Jurkat, Clone E6-1 (cell line): ENCODE measurements around the gene TRIM71.

Experiments used
- DNase-seq: peaks from one replicate; pipeline ENCODE4 v3.0.0-alpha.2; 2011; ENCODE audit warnings: low read depth, low spot score
- H3K4me3 ChIP-seq: 2 replicates; pipeline ENCODE4 v1.5.1; 2011; ENCODE audit warnings: mild to moderate bottlenecking, low read length, control low read depth, moderate library complexity

The TRIM71 gene

DNA sequence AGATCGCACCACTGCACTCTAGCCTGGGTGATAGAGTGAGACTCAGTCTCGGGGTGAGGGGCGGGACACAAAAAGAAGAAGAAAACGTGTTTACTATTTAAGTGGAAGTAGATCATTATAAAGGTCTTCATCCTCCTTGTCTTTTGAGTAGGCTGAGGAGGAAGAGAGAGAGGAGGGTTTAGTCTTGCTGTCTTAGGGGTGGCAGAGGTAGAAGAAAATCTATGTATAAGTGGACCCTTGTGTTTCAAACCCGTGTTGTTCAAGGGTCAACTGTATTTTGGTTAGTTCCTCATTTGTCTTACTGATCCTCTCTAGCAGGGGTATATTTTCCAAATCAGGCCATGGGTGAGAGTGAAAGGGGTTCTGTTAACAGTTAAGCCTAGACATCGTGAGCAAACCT, 40.1 kb downstream of the TRIM71 start:
- DNase-seq: no peak
- no peak overlapping the region for H3K4me3 ChIP-seq

DNA sequence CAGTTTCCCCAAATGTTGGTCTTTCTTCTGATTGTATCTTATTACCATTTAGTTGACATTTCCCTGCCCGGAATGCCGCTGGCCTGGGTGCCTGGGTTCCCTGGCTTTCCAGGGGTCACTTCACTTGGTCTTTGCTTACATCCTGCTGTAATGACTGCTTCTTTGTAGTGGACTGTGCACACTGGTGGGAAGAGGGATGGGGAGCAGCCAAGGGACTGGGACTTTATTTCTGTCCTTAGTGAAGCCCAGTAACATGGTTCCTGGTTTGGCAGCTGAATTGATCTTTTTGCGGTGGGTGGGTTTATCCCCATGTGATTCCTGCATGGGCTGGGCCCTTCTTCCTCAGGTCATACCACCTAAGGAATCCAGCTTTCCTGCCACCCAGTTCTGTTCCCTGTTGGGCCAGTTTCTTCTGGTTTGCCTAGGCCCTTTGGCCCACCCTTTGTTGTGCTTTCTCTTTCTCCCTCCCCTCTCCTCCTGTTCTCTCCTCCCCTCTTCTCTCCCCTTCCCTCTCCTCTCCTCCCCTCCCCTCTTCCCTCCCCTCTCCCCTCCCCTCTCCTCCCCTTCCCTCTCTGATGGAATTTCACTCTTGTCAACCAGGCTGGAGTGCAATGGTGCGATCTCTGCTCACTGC, 41.9 kb downstream of the TRIM71 start:
- H3K4me3 ChIP-seq: no peak overlapping the region

DNA sequence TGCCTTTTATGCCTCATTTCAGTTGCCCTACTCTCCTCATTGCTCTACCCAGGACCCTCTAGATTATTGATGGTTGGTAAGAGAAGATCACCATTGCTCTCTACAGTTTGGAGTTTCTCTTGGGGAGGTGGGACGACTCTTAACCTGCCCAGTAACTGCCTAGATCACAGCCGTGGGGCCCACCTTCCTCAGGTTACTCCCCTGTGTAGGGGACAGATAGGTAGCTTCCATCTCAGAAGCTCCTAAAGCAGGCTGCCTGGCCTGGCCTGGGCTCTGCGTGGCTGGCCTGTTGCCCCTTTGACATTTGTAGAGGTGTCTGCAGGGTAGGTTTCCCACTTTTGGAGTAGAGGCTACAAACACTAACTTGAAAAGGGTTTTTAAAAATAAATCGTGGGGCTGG, 42.7 kb downstream of the TRIM71 start:
- H3K4me3 ChIP-seq: no peak overlapping the region
- no peak for DNase-seq

More for the DNA sequence above, 41.9 kb downstream of the TRIM71 start:
- DNase-seq: no peak

DNA sequence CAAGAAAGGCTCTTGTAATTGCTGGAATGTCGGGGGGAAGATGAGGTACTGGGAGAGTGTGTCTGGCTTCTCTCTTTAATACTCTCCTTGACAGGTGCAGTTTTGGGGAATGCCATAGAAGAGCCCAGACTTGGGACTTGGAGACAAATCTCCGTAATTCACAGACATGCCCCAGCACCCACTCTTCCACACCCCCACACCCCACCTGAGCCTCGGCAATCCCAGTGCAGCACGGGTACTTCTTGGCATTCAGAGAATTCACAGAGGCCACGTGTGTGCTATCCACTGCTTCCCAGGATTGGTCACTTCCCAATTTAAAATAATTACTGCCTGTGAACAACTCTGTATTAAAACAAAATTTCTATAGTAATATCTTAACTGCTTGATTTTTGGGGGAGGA, 43.9 kb downstream of the TRIM71 start:
- DNase-seq: no peak
- no peak overlapping the region for H3K4me3 ChIP-seq

DNA sequence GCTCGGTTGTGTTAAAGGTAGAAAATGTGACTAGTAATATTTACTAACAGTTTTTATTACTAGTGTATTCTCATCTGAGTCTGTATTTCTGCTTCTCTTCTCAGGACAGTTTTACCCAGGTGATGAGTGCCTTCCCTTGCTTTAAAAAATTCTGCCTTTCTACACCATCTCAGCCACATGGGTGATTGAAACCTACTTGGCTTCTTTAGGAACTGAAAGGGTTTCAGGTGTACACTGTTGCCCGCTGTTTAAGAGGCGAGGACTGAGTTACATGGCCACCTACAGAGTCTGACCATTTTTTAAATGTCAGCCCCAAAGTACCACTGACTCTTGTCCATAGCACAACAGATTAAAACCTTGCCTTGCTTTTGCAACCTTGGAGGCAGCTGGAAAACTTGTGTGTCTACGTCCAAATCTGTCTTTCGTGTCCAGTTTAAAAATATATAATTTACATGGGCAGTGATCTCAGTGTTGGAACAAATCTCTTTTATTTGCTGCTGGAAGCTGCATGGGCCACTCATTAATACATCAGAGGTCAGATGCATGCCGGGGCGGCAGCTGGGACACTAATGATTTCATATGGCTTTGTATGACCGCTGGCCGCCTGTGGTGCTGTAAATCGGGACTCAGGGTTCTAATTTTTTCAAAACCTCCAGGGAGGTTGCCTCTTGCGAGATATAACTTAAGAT, 44.6 kb downstream of the TRIM71 start:
- no peak overlapping the region for H3K4me3 ChIP-seq
- no peak for DNase-seq

DNA sequence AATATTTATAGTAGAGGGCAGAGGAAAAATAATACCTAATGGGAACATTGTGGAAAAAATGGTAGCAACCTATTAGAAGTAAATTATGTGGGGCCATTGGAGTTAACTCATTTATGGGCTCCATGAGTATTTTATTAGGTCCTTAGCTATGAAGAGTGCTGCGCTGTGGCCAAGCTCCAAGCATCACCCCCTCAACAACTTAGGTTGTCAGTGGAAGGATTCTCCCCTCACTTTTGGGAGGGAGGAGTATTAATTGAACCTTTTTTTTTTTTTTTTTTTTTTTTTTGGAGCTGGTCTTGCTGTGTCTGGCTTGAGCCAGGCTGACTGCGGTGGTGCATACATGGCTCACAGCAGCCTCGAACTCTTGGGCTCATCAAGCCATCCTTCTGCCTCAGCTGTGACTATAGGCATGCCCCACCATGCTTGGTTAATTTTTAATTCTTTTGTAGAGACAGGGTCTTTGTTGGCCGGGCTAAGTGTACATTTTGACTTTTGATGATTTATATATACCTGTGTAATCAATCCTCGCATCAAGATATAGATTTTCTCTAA, 45.2 kb downstream of the TRIM71 start:
- no peak for DNase-seq
- no peak overlapping the region for H3K4me3 ChIP-seq

DNA sequence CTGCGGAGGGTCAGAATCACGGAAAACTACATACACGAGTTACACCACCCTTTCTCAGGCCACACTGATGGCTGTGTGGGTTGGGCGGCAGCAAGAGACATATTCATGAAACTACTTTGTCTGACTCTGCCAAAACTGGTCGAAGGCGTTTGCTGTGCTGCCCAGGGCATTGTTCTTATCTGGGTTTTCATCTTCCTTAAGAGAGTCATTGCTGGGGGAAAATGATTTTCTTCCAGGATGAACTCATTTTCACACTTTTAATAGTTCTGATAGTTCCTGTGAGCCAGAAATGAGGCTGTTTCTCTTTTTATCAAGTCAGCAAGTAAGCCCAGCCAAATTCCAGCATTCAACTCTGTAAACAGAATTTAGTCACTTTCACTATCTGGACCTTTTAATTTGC, 47.6 kb downstream of the TRIM71 start:
- H3K4me3 ChIP-seq: no peak overlapping the region
- no peak for DNase-seq

DNA sequence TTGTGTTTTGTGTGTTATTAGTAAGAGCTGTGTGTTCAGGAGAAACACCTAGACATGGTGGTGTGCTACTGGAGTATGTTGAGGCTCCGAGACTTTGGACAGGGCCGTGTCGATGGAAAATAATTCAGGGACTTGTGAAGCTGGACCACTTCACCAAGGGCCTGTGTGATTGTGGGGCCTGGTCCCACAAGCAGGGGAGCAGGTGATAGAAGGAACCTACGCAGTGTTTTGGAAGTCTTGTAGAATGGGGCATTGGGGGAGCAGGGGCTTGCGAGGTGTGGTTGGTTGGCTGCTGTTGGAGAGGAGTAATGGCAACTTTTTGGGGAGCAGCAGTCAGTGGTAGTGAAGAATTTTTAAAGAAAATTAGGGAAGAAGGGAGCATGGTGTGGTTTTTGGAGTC, 48.7 kb downstream of the TRIM71 start:
- no peak for DNase-seq
- H3K4me3 ChIP-seq: no peak overlapping the region

DNA sequence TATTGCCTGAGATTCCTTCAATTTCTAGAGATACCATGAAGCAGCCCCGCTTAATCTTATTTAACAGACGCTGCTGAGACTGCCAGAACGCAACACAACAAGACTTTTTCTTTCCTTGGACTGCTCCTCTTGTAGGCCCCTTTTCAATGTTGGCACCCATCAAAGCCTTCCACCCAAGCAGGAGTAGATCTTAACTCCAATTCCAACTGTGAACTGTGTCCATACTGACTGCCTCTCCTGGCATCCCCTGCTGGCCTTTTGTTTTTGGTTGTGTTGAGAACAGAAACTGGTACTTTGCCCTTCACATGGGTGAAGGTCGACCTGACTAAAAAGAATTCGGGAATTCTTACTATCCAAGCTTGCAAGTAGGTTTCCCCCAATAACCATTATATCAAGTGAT, 50.2 kb downstream of the TRIM71 start:
- H3K4me3 ChIP-seq: no peak overlapping the region
- no peak for DNase-seq

DNA sequence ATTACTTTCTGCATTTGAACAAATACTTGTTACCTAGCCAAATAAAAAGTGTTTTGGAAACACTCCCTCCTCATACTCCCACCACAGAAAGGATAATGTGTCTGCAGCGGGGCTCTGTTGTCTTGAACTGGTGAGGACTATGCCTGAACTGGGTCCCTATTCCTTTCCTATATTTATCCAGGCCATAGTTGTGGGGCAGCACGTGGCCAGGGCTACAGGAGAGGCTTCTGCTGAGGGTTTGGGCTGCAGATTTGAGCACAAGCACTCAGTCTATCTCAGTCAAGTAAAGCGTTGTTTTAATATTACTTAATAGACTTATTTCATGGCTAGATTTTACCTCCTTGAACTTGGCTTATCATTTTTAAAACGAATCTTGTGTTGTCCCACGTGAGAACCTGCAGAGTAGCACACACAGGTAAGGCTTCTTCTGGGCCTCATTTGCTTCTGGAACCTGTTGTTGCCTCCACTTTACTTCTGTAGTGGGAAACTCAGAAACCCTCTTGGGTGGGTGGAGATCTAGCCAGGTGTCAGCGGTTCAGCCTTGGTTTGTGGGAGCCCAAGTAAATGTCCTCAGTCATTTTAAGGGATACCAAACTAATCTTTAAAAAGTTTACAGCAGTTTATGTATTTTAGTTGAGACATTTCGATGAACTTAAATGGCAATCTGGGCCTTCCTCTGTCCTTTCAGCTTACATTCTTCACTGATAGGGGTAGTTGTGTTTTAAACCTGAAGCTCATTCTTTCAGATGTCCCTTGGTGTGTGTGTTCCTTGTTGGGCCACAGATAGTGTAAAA, 51.1 kb downstream of the TRIM71 start:
- H3K4me3 ChIP-seq: no peak overlapping the region
- DNase-seq: no peak

DNA sequence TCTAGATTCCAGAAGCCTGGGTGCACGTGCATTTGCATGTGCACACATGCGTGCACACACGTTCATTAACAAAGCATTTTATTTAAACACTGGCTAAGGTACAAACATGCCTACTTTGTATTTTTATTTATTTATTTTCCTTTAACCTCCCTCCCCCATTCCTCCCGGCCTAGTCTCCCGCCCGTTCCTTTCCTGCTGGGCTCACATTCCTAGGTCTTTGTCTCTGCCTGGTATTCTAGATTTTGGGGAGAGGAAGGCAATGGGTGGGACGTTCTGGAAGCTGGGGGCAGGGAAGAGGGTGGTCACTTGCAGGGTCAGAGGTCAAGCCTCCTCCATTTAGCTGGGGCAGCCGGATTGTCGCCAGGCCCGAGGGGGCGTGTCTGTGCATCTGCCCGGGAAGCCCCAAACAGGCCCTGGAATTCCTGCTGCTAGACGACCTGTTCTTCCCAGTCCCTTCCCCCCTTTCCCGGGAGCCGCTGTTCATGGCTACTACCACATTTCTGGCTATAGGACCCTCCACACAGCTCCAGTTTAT, 51.8 kb downstream of the TRIM71 start:
- H3K4me3 ChIP-seq: no peak overlapping the region
- DNase-seq: no peak

DNA sequence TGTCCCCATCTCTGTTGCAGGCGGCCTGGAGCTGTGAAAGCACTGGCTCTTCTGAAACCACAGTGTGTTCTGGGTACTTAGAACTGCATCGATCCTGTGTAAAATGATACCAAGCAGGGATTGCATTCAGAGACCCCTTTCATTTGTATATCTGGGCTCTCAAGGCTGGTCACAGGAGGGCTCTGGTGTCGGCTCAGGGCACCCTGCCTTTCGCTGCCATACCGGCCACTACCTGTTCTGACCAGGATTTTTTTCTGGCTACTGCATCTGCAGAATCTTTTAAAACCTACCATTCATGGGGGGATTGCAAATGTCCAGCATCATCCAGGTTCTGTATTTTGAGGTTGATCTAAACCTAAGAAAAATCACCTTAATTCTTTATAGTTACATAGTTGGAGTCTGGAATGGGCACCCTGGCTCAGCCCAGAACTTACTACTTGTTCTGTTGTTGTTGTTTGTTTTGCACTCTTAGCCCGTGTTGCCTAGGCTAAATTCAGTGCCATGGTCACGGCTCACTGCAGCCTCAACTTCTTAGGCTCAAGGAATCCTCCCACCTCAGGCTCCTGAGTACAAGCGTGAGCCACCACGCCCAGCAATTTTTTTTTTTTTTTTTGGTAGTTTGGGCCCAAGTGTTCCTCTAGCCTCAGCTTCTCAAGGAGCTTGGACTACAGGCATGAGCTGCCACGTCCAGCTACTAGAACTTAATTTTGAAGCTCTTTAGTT, 52.7 kb downstream of the TRIM71 start:
- DNase-seq: no peak
- H3K4me3 ChIP-seq: no peak overlapping the region

DNA sequence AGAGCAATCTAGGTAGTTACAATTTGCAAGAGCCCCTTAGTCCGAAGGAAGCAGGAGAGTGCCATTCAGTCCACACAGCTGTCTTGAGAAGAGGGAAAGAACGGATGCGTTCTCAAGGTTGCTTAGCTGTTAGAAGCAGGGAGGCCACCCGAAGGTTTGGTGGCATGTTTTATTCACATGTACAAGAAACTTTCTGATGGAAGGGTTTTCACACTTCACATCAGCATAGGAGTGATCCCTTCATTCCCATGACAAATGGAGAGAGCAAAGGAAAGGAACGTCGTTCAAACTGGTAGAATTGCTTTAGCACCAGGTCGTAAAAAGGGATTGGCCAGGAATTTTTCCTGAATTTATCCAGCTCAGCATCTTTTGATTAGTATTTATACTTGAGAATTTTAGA, 53.5 kb downstream of the TRIM71 start:
- no peak for DNase-seq
- H3K4me3 ChIP-seq: no peak overlapping the region

DNA sequence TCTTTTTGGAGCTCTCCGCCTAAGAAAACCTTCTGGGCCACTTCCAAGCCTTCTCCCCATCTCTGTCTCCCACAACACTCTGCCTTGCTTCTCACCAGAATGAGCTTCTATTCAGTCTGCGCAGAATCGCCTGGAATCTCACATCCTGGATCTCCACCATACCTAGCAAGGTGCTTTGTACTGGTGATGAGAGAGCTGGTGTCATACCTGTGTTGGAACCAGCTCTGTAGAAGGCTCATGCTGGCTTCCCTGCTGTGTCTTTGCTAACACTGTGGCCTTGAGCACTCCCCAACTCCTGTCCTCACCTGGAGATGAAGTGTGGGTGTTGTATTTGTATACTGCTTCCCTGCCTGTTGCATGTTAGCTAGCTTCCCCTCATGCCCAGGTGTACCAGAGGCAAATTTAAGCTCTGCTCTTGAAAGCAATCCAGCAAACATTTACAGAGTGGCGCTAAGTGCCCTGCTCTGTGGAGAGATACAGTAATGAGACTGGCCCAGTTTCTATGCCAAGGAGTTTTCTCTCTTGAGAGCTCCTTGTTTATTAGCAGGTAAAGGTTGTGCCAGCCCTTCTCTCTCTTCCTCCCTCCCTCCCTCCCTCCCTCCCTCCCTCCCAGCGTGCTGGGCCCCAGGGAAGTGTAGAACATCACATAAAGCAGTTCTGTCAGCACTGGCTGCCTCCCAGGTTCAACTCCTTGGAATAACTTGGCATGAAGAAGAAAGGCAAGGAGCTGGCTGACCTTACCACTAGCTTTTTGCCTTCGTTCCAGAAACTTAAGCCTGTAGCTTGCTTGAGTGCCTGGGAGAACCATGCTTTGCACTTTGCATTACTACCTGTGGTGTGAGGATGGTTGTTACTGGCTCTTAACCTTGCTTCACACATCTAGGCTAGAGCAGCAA, 54.9 kb downstream of the TRIM71 start:
- no peak overlapping the region for H3K4me3 ChIP-seq
- no peak for DNase-seq

DNA sequence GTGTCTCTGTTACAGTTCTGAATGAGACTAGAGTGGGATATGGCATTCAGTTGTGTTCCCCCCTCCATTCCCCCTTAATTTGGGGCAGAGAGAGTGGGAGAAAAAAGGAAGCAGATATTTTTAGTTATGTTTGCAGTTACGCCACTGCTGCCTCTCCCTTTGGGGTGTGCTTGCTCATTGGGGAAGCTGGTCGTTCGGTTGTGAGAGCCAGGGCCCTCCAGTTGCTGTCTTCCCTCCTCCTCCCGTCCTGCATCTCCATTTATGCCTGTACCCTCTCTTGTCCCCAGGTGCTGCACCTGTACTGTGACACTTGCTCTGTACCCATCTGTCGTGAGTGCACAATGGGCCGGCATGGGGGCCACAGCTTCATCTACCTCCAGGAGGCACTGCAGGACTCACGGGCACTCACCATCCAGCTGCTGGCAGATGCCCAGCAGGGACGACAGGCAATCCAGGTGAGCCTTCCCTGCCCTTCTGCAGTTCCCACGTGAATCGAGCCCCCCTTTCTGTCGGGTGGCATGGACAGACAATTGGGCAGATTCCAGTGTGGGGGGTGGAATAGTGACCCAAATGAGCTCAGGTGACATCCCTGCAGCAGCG, 55.8 kb downstream of the TRIM71 start:
- DNase-seq: no peak
- H3K4me3 ChIP-seq: no peak overlapping the region

DNA sequence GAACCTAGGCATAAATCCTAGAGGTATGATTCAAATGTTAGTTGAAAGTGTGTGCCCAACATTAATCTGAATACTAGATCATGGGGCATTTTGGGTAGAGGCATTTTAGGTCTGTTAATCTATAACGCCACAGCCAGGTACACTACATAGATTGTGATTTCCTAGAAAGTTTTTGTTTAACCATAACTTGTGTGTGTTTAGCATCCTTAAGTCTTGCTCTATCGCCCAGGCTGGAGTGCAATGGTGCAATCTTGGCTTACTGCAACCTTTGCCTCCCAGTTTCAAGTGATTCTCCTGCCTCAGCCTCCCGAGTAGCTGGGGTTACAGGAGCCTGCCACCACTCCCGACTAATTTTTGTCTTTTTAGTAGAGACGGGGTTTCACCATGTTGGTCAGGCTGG, 59.1 kb downstream of the TRIM71 start:
- H3K4me3 ChIP-seq: no peak overlapping the region
- DNase-seq: no peak

DNA sequence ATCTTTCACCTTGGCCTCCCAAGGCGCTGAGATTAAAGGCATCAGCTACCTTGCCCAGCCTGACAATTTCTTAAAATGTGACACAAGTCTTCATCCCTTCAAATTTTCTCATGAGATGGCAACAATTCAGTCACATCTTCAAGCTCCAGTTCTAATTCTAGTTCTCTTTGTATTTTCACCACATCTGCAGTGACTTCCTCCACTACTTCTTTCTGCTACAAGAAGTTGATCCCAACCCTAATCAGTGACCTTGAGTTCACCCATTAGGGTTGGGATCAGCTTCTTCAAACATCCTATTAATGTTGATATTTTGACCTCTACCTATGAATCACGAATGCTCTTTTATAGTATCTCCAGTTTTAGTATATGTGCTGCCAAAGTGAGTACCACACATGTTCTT, 59.8 kb downstream of the TRIM71 start:
- H3K4me3 ChIP-seq: no peak overlapping the region
- DNase-seq: no peak

DNA sequence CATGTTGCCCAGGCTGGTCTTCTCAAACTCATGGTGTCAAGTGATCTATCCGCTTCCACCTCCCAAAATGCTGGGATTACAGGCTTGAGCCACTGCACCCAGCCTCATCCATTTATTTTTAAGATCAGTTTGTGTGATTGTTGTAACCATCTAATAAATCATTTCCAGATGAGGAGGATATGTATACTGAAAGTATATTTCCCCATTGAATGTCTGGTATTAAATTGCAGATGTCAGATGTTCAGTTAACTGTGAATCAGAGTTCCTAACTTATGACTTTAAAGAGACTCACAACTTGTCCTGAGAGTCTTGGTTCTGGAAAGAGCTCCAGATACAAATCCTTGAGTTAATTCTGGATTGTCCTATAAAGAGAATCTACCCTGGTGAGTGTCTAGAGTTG, 62.4 kb downstream of the TRIM71 start:
- no peak for DNase-seq
- H3K4me3 ChIP-seq: no peak overlapping the region
